PC-3 (cell line): ENCODE measurements around the gene DUSP22. TPM values are rescaled to one million over a fixed set of nuclear protein-coding genes. Genes with fewer than 3 reads are reported as not detected.

Experiments
- ATAC-seq: fragments of 200-7000 bp; cut with Tn5 transposase; 2 replicates; pipeline ENCODE4 v1.9.1; 2020; ENCODE audit warnings: mild to moderate bottlenecking, moderate library complexity
- BruUV-seq: library from RNA; stranded (reverse); fragments of 400-500 nt; replicated peaks from 2 replicates; lab custom pipeline; 2021; lab: Mats Ljungman, UMichigan
- CTCF ChIA-PET: fragments of 300-600 bp; sonication (Branson Sonifier 250); formaldehyde crosslinking; loops from one replicate; lab custom pipeline; 2022; ENCODE audit warnings: antibody characterized with exemption; lab: Charles Lee
- POLR2A ChIA-PET: fragments of 300-600 bp; sonication (Branson Sonifier 250); formaldehyde crosslinking; loops from one replicate; lab custom pipeline; 2022; ENCODE audit warnings: antibody characterized with exemption; ENCODE audit not compliant: unreplicated experiment; lab: Charles Lee
- DNase-seq: peaks from one replicate; pipeline ENCODE4 v3.0.0-alpha.2; 2015
- H2AFZ ChIP-seq: fragments of 300-600 bp; sonication (generic); 2 replicates; pipeline ENCODE4 v1.6.0; 2016; ENCODE audit warnings: antibody characterized with exemption, low read length
- H3F3A ChIP-seq: fragments of 300-600 bp; sonication (generic); one replicate; pipeline ENCODE4 v1.6.0; 2017; ENCODE audit warnings: antibody characterized with exemption, low read length, control low read depth, mild to moderate bottlenecking; ENCODE audit not compliant: unreplicated experiment
- H3K27ac ChIP-seq: fragments of 300-600 bp; sonication (generic); 2 replicates; pipeline ENCODE4 v1.5.1; 2016; ENCODE audit warnings: mild to moderate bottlenecking, low read length
- H3K27me3 ChIP-seq: fragments of 300-600 bp; sonication (generic); 2 replicates; pipeline ENCODE4 v1.6.1; 2016; ENCODE audit warnings: low read length, mixed read lengths
- H3K36me3 ChIP-seq: fragments of 300-600 bp; sonication (generic); 2 replicates; pipeline ENCODE4 v1.6.1; 2016; ENCODE audit warnings: low read depth, mixed run types, low read length, mixed read lengths
- H3K4me1 ChIP-seq: fragments of 300-600 bp; sonication (generic); 2 replicates; pipeline ENCODE4 v1.5.1; 2016; ENCODE audit warnings: low read length; ENCODE audit not compliant: insufficient read depth
- H3K4me2 ChIP-seq: fragments of 300-600 bp; sonication (generic); 2 replicates; pipeline ENCODE4 v1.6.0; 2016; ENCODE audit warnings: low read length
- H3K4me3 ChIP-seq: fragments of 300-600 bp; sonication (generic); 2 replicates; pipeline ENCODE4 v1.5.1; 2016; ENCODE audit warnings: mild to moderate bottlenecking, low read length, mixed read lengths
- H3K79me2 ChIP-seq: fragments of 300-600 bp; sonication (generic); 2 replicates; pipeline ENCODE4 v1.6.1; 2017; ENCODE audit warnings: low read length, mixed read lengths
- H3K9ac ChIP-seq: fragments of 300-600 bp; sonication (generic); 2 replicates; pipeline ENCODE4 v1.6.0; 2016; ENCODE audit warnings: mild to moderate bottlenecking, low read length
- H3K9me2 ChIP-seq: fragments of 300-600 bp; sonication (generic); replicated peaks from 2 replicates; pipeline ENCODE4 v1.6.1; 2016; ENCODE audit warnings: mixed run types, low read length, mixed read lengths
- H3K9me3 ChIP-seq: fragments of 300-600 bp; sonication (generic); 2 replicates; pipeline ENCODE4 v1.6.1; 2016; ENCODE audit warnings: low read length, mixed read lengths
- H4K20me1 ChIP-seq: fragments of 300-600 bp; sonication (generic); 2 replicates; pipeline ENCODE4 v1.6.1; 2016; ENCODE audit warnings: low read length, mixed read lengths
- CTCF ChIP-seq: fragments of 300-600 bp; sonication (generic); conservative IDR thresholded peaks from 2 replicates; pipeline ENCODE4 v1.5.1; 2017; ENCODE audit warnings: antibody characterized with exemption, low read depth, mild to moderate bottlenecking, low read length
- EZH2 ChIP-seq: fragments of 300-600 bp; sonication (generic); IDR thresholded peaks from one replicate; pipeline ENCODE4 v1.6.1; 2017; ENCODE audit warnings: antibody characterized with exemption, mild to moderate bottlenecking, low read length; ENCODE audit not compliant: unreplicated experiment
- EZH2phosphoT487 ChIP-seq: fragments of 300-600 bp; sonication (generic); IDR thresholded peaks from 2 replicates; pipeline ENCODE4 v1.6.1; 2018; ENCODE audit warnings: mild to moderate bottlenecking, antibody characterized with exemption, low read length, borderline replicate concordance
- intact Hi-C: fragments of 100-400 bp; cut with micrococcal nuclease; formaldehyde crosslinking; loops from 2 replicates; pipeline ENCODE4 v1.9.0; 2023
- total RNA-seq: library from RNA; depleted of rRNA; stranded (reverse); fragments of >200 nt; gene quantifications from 2 replicates; pipeline ENCODE4 v1.2.3, GENCODE V29; 2014

The DUSP22 gene
- total RNA-seq, 1 experiment from 2014 or later, result 37.8 TPM

GRCh38 chr6:335572-335971 is 43.3 kb downstream of the DUSP22 start:
- CTCF ChIA-PET, result no interaction called here

GRCh38 chr6:336159-337114 is 44.1 kb downstream of the DUSP22 start:
- Histone ChIP-seq H3K9me3 (no peaks in the 10 kb centered on the region), H3K9me2 (no peaks in the 10 kb centered on the region), H3K79me2 (no peaks in the 10 kb centered on the region), H3K27me3 (no peaks in the 10 kb centered on the region), H3K4me2 (no peak overlapping the region), H3K36me3 (no peaks in the 10 kb centered on the region), H3K4me1 (no peaks in the 10 kb centered on the region), H3F3A (no peaks in the 10 kb centered on the region), H3K27ac (no peak overlapping the region), H3K4me3 (no peak overlapping the region), H3K9ac (no peak overlapping the region), H2AFZ (no peak overlapping the region), H4K20me1 (no peaks in the 10 kb centered on the region)
- ChIA-PET CTCF (no interaction called here), POLR2A (no interaction called here)
- ATAC-seq (no peak), DNase-seq (no peak)
- TF ChIP-seq EZH2 (no peak), EZH2phosphoT487 (no peak), CTCF (no peak)
- no TSS peak for BruUV-seq
- intact Hi-C loops, result no loop called here

More at GRCh38 chr6:335572-335971, 43.3 kb downstream of the DUSP22 start:
- intact Hi-C loops, result no loop called here
- Histone ChIP-seq H3K27me3 (no peaks in the 10 kb centered on the region), H3K4me1 (no peaks in the 10 kb centered on the region), H3K4me3 (no peak overlapping the region), H3K27ac (no peak overlapping the region), H4K20me1 (no peaks in the 10 kb centered on the region), H3K9me3 (no peaks in the 10 kb centered on the region), H3K4me2 (no peak overlapping the region), H3K9me2 (no peaks in the 10 kb centered on the region), H3K79me2 (no peaks in the 10 kb centered on the region), H3K36me3 (no peaks in the 10 kb centered on the region), H3F3A (no peaks in the 10 kb centered on the region), H3K9ac (no peak overlapping the region), H2AFZ (no peak overlapping the region)
- ATAC-seq (no peak), DNase-seq (no peak)
- no TSS peak for BruUV-seq
- TF ChIP-seq EZH2 (no peak), EZH2phosphoT487 (no peak), CTCF (no peak)
- POLR2A ChIA-PET, result no interaction called here

GRCh38 chr6:337805-338368 is 45.6 kb downstream of the DUSP22 start:
- TF ChIP-seq CTCF (no peak), EZH2 (no peak), EZH2phosphoT487 (no peak)
- Histone ChIP-seq H3K4me1 (no peaks in the 10 kb centered on the region), H3F3A (no peaks in the 10 kb centered on the region), H3K4me2 (no peak overlapping the region), H4K20me1 (no peaks in the 10 kb centered on the region), H3K4me3 (no peak overlapping the region), H3K9me2 (no peaks in the 10 kb centered on the region), H3K27ac (no peak overlapping the region), H3K9ac (no peak overlapping the region), H3K36me3 (no peaks in the 10 kb centered on the region), H3K79me2 (no peaks in the 10 kb centered on the region), H3K9me3 (no peaks in the 10 kb centered on the region), H3K27me3 (no peaks in the 10 kb centered on the region), H2AFZ (no peak overlapping the region)
- ChIA-PET POLR2A (no interaction called here), CTCF (no interaction called here)
- BruUV-seq, result no TSS peak
- ATAC-seq, result no peak
- DNase-seq, result no peak
- intact Hi-C loops, result no loop called here
